Fibroblast of lung (primary cell): Measurements from ENCODE around the gene ALG1. TPM values are rescaled to one million over a fixed set of nuclear protein-coding genes. Genes with fewer than 3 reads are reported as not detected.
A peak's percentile ranks its signal among the peaks of the same experiment; 100 is the strongest.
"Not testable (repeated sequence)": the region's sequence is repeated elsewhere in the genome, so short reads cannot be mapped to it uniquely, and the experiment has no call there.

Experiments
- DNase-seq, 2 donors: peaks; one replicate each; pipeline versions ENCODE4 v3.0.0 to v3.0.0-alpha.2; 2010; ENCODE audit warnings: low read depth in 2 of 2
- H2AFZ ChIP-seq: 2 replicates; pipeline ENCODE4 v1.5.1; 2012; ENCODE audit warnings: low read length, control low read depth, inconsistent platforms
- H3K27ac ChIP-seq: 2 replicates; pipeline ENCODE4 v1.5.1; 2011; ENCODE audit warnings: low read length, control low read depth; ENCODE audit not compliant: insufficient read depth
- H3K27me3 ChIP-seq: 2 replicates; pipeline ENCODE4 v1.5.1; 2011; ENCODE audit warnings: mild to moderate bottlenecking, low read length; ENCODE audit not compliant: control insufficient read depth, insufficient read depth
- H3K36me3 ChIP-seq: 2 replicates; pipeline ENCODE4 v1.5.1; 2011; ENCODE audit warnings: low read length; ENCODE audit not compliant: control insufficient read depth, insufficient read depth
- H3K4me1 ChIP-seq: 2 replicates; pipeline ENCODE4 v1.5.1; 2011; ENCODE audit warnings: low read length; ENCODE audit not compliant: control insufficient read depth, insufficient read depth; ENCODE audit errors: extremely low read depth
- H3K4me2 ChIP-seq: 2 replicates; pipeline ENCODE4 v1.5.1; 2011; ENCODE audit warnings: low read length, control low read depth; ENCODE audit not compliant: insufficient read depth; ENCODE audit errors: extremely low read depth
- H3K4me3 ChIP-seq, 4 experiments: fragments of 200-600 bp in 1 of 4; sonication (generic) in 1 of 4; replicated peaks in 1 of 4; 2 replicates each; pipeline ENCODE4 v1.5.1; 2011 to 2016; ENCODE audit warnings: low read length in 4 of 4, low read depth in 3 of 4, mild to moderate bottlenecking in 3 of 4, control low read depth in 2 of 4, inconsistent platforms in 1 of 4, mixed read lengths in 1 of 4; ENCODE audit not compliant: insufficient read depth in 1 of 4; ENCODE audit errors: control extremely low read depth in 1 of 4
- H3K79me2 ChIP-seq: 2 replicates; pipeline ENCODE4 v1.5.1; 2012; ENCODE audit warnings: mild to moderate bottlenecking, low read length, inconsistent platforms; ENCODE audit not compliant: control insufficient read depth, insufficient read depth
- H3K9ac ChIP-seq: 2 replicates; pipeline ENCODE4 v1.5.1; 2011; ENCODE audit warnings: mild to moderate bottlenecking, low read length, control low read depth; ENCODE audit not compliant: insufficient read depth
- H3K9me3 ChIP-seq: 2 replicates; pipeline ENCODE4 v1.5.1; 2012; ENCODE audit warnings: low read depth, low read length; ENCODE audit not compliant: control insufficient read depth, insufficient read depth
- H4K20me1 ChIP-seq: 2 replicates; pipeline ENCODE4 v1.5.1; 2011; ENCODE audit warnings: low read length; ENCODE audit not compliant: control insufficient read depth, insufficient read depth; ENCODE audit errors: extremely low read depth
- polyA plus RNA-seq, 2 donors: library from polyadenylated mRNA; depleted of rRNA in 1 of 2; stranded (reverse) in 1 of 2; unstranded in 1 of 2; fragments of >200 nt; gene quantifications; 2 replicates each; pipeline ENCODE4 v1.2.1, GENCODE V29; 2011 to 2012; ENCODE audit warnings: missing spikeins in 1 of 2
- total RNA-seq: library from RNA; depleted of rRNA; stranded (reverse); fragments of >200 nt; gene quantifications from 2 replicates; pipeline ENCODE4 v1.2.1, GENCODE V29; 2014

The ALG1 gene
- total and polyA plus RNA-seq, 2 donors (not counting 1 experiment from before 2014, with no cell fraction given) = 26.2 to 29.2 TPM

DNA sequence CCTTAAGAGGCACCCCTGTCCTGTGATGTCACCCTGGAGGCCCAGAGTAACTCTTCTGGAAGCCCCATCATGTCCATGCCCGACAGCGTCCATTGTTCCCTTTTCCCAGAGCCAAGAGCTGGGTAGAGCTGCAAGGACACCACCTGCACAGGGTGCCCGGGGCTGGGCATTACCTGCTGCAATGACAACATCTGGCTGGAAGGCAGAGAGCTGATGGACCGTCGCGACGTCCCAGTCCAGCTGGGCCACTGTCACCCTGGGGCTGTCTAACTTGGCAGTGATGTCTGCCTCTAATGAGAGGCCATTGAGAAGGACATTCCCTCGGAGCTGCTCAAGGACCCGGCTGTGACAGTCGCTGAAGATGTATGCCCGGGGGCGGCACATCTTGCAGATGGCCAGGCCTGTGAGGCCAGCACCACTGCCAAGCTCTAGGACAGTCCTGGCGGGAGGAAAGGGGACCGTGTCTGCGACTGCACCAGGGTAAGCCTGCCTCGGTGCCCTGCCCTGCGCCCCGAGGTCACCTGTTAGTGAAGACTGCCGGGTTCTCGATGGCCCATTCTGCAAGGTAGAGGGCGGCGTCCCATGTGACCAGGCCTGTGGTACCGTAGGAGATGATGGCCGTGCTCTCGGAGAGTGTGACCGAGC is 18.4 kb downstream of the ALG1 start:
- not testable (repeated sequence) for H3K27ac ChIP-seq, H3K36me3 ChIP-seq, H4K20me1 ChIP-seq, H3K27me3 ChIP-seq, H3K4me1 ChIP-seq, H3K9ac ChIP-seq, H3K4me2 ChIP-seq, H2AFZ ChIP-seq, DNase-seq, H3K4me3 ChIP-seq, H3K9me3 ChIP-seq, H3K79me2 ChIP-seq

DNA sequence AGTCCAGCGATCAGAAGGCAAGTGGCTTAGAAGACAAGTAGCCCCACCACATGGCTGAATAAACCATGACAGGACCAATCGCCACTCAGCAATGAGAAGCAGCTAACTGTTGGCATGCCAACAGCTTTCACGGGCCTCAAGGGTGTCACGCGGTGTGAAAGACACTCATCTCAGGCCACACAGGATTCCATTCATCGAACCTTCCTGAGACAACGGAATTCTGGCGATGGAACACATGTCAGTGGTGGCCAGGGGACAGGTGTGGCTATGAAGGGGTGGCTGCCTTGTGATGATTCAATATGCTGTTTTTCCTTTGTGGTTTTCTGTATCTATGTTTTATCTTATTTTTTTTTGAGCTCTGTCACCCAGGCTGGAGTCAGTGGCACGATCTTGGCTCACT is 18.9 kb downstream of the ALG1 start:
- H3K27me3 ChIP-seq, H3K36me3 ChIP-seq, H3K9me3 ChIP-seq, H3K4me3 ChIP-seq, H3K4me1 ChIP-seq, H3K79me2 ChIP-seq, H2AFZ ChIP-seq, H3K27ac ChIP-seq, H4K20me1 ChIP-seq, H3K9ac ChIP-seq, H3K4me2 ChIP-seq: not testable (repeated sequence)
- peak in 1 of 2 donors; percentile 6 for DNase-seq

DNA sequence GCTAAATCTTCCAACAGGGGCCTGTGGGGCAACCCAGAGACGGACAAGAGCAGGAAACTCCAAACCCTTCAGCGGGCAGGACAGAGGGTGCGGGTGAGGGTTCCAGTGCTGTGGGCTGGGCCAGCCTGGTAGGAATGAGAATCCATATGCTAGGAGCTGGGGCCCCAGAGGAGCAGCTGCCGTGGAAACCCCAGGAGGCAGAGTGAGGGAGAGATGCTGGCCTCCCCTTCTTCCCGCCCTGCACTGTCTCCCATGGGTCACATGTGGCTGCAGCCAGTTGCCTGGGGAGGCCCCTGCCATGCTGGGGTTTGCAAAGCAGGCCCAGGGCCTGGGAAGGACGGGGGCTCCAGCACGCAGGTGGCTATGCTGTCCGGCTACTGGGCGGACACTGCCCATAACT is 21.4 kb downstream of the ALG1 start:
- H3K36me3 ChIP-seq, H2AFZ ChIP-seq, H3K27me3 ChIP-seq, H3K4me1 ChIP-seq, H3K4me3 ChIP-seq, H3K79me2 ChIP-seq, H4K20me1 ChIP-seq, H3K9ac ChIP-seq, DNase-seq, H3K27ac ChIP-seq, H3K4me2 ChIP-seq, H3K9me3 ChIP-seq: not testable (repeated sequence)

GRCh38 chr16:5093746-5094145 is 22.1 kb downstream of the ALG1 start:
- H3K4me2 ChIP-seq, H3K4me3 ChIP-seq, H4K20me1 ChIP-seq, H3K27ac ChIP-seq, DNase-seq, H3K4me1 ChIP-seq, H2AFZ ChIP-seq, H3K36me3 ChIP-seq, H3K27me3 ChIP-seq, H3K79me2 ChIP-seq, H3K9ac ChIP-seq, H3K9me3 ChIP-seq: not testable (repeated sequence)

DNA sequence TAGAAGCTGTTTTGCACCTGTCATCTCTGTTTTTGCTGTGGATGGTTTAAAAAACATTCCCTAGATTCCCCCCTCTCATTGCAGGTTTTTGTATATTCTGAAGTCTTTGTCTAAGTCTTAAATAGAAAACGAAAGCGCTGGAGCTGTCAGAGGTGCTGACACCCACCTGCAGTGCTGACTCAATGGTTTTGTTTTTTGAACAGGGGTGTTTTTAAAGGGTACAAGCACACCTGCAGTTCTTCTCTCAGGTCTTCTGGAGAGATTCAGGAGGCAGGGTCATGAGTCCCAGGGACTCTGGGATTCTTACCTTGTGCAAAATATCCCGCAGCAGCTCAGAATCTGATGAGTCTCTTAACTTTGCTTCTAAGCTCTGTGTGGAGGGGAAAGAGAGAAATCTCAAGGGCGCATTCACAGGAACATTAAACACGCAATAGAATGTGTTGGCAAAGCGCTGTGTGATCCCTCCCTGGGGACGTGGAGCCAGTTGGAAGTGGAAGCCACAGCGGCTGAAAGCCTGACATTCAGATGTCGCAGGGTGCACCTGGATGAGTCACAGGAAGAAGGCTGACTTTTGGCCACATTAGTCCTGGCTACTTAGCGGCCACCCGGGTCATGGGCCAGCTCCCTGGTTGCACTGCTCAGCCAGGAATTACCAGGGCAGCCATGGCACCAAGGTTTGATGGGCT is 23.6 kb downstream of the ALG1 start:
- H3K27ac ChIP-seq, H3K4me1 ChIP-seq, H3K4me3 ChIP-seq, H3K27me3 ChIP-seq, H3K79me2 ChIP-seq, H4K20me1 ChIP-seq, H3K9ac ChIP-seq, H3K36me3 ChIP-seq, H2AFZ ChIP-seq, H3K4me2 ChIP-seq, H3K9me3 ChIP-seq, DNase-seq: not testable (repeated sequence)

DNA sequence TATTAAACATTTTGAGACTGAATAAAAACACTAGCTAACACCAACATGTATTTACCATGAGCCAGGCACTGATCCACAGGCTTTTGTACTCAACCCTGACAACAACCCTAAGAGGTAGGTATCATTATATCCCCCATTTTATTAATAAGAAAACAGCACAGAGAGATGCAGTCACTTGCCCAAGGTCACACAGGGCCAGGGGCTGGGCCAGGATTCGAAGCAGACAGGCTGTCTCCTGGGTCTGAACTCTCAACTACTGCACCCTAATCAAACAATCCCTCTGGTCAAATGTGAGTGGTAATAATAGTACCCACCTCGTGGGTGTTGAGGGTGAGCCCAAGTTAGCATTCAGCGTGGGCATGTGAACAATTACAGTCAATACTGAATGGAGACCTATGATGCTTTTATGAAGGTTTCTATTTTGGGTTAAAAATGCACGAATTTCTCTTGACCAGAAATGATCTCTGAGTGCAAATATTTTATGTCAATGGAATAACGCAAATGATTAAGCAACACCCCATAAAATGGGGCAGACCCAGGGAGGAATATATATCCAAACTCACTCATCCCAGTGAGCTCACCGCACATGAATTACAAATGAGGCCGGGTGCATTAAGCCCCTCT is 24.9 kb downstream of the ALG1 start:
- Histone ChIP-seq H3K4me2 (peak overlapping the region; percentile 95), H3K4me3 (peak overlapping the region; percentile 49 to 70 (median 61)), H3K27ac (peak overlapping the region; percentile 79), H3K9ac (peak overlapping the region; percentile 86)
- H3K79me2 ChIP-seq, H3K9me3 ChIP-seq, H4K20me1 ChIP-seq, H3K27me3 ChIP-seq, H3K4me1 ChIP-seq, H3K36me3 ChIP-seq, H2AFZ ChIP-seq: not testable (repeated sequence)
- peak in 1 of 2 donors; percentile 15 for DNase-seq
